HG03064 (cell line): ENCODE results near the gene RAB3C.
"Not testable (repeated sequence)": the region's sequence is repeated elsewhere in the genome, so short reads cannot be mapped to it uniquely, and the experiment has no call there.

ENCODE experiments used
- ATAC-seq: cut with Tn5 transposase; IDR thresholded peaks from one replicate; pipeline ENCODE4 v1.9.1; 2021; ENCODE audit warnings: low read depth; ENCODE audit not compliant: unreplicated experiment

RAB3C gene

DNA sequence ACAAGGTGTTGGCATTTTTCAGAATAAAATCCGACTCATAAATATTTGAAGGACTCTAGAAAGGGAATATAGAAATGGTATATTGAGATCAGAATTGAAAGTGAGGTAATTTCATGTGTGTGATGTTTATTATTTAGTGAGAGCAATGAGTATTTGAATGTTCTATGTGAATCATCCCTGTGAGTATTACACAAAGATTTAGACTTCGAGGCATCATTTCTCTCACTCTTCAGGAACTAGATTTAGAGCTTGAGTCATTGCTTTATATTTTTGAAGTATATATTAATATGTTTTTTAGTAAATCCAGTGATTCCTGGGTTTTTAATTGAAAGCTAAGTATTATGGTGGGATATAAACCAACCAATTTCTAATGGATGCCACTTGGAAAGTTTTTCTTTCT is 91.2 kb downstream of the RAB3C start:
- ATAC-seq, result no peak

DNA sequence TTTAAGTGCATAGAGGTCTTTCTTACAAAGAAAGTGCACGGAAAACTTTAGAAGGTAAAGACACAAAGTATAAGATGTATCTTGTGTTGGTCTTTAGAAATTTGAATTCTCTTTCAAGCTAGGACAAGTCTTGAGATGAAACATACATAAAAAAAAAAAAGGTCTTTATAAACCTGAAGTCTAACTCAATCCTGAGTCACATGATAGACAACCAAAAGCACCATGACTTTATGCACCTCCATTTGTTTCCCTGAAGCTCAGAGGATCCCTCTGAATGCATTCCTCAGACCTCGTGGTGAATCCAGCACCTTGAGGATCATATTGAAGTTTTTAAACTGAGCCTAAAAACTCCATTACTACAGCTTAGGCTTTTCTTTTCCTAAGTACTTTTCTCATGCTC is 91.8 kb downstream of the RAB3C start:
- no peak for ATAC-seq

DNA sequence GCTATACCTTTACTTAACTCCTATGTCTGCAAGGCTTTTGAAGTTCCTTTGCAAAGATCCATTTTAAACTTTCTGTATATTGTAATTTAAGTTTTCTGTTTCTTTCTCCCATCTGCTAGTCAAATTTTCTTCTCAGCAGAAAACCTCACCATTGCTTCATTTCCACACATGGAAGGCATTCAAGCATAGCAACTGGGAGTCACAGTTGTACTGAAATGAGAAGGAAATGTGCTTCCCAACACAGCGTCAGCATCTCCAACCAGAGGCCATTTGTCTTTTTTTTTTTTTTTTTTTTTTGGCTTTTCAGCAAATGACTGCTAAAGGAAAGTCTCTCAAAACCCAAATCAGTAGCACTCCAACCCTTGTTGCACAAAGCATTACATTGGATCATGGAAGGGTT is 92.5 kb downstream of the RAB3C start:
- no peak for ATAC-seq

DNA sequence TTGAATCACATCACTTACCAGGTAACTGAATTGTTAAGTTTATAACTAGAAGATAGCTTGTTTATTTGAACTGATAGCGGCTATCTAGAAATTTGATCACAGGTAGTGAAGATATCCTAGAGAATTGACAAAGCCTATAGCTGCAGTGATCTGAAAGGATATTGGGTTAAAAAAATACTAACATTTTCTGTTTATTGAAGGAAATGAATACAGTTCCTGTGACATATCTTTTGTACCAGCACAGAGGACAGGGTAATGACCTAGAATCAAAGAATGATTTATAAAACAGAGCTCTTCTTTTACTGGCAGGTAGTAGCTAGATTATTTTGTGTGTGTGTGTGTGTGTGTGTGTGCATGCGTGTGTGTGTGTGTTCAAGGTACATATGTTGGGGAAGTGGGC is 94.8 kb downstream of the RAB3C start:
- ATAC-seq, result no peak

DNA sequence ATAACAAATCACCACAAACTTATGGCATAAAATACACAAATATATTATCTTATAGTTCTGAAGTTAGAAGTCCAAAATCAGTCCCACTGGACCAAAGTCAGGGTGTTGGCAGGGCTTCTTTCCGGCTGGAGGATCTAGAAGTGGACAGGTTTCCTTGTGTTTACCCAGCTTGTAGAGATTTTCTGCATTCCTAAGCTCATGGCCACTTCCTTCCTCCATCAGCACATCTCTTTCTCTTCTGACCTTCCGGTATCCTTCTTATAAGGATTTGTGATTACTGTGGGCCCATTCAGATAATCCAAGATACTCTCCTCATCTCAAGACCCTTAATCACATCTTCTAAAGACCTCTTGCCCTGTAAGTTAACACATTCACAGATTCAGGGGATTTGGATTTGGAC is 97.6 kb downstream of the RAB3C start:
- no peak for ATAC-seq

DNA sequence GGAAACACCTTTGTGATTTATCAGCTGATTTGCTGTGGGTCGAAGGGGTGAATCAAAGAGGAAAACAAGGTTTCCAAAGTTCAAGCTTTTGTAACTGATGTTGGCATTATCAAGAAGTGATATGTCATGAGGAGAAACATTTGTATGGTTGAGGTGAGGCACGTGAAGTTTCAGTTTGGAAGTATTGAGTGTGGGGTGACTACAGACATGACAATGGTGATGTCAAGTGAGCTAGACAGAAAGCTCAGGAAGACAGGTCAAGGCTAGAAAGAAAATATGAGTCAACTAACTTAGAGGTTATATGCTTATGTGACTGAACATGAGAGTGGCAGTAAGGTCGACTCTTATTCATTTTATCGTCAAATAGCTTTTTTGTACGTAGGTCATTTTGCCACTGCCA is 99.1 kb downstream of the RAB3C start:
- ATAC-seq, result no peak

DNA sequence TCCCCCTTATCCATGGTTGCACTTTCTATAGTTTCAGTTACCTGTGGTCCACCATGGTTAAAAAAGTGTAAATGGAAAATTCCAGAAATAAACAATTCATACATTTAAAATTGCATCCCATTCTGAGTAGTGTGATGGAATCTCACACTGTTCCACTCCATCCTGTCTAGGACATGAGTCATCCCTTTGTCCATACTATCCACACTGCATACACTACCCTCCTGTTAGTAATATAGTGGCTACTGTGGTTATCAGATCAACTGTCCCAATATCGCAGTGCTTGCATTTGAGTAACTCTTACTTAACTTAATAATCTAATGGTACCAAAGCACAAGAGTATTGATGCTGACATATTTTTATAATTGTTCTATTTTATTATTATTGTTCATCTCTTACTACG is 100.7 kb downstream of the RAB3C start:
- no peak for ATAC-seq

DNA sequence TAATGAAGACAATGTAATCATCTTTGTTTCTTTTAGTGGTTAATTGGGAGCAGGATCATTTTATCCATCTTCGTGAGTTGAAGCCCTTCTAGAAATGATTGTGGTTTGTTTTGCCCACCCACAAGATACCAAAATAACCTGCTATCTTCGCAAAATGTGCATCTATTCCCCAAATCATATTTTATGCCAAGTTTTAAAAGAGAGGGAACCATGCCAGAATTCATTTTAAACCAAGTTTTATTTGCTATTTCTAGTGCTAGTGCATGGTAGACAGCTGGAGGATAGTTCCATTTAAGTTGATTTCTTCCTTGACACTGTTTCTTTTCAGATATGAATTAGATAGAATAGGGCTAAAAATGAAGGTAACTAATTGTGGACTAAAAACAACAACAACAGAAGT is 104.2 kb downstream of the RAB3C start:
- no peak for ATAC-seq

DNA sequence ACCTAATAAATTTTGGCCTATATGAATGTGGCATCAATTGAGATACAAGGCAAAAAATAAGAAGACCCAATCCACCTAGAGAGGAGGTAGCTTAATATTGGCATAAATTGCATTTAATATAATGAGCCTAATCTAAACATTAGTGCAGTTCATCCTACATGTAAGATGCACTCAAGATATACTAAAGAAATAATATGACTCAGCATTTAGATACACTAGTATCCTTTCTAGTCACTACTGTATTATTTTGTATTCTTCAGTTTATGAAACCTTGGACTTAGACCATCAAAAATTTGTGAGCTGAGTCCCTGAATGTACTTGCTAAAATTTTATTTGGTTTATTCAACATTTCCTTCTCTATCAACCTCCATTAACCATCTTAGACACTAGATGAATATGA is 104.7 kb downstream of the RAB3C start:
- ATAC-seq, result no peak

DNA sequence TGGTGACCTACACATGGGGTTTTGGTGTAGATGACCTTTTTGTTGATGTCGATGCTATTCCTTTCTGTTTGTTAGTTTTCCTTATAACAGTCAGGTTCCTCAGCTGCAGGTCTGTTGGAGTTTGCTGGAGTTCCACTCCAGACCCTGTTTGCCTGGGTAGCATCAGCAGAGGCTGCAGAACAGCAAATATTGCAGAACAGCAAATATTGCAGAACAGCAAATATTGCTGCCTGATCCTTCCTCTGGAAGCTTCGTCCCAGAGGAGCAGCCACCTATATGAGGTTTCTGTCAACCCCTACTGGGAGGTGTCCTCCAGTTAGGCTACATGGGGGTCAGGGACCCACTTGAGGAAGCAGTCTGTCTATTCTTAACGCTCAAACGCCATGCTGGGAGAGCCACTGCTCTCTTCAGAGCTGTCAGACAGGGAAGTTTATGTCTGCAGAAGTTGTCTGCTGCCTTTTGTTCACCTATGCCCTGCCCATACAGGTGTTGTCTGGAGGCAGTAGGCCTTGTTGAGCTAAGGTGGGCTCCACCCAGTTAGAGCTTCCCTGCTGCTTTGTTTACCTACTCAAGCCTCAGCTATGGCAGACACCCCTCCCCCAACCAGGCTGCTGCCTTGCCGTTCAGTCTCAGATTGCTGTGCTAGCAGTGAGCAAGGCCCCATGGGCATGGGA is 116.3 kb downstream of the RAB3C start:
- ATAC-seq, result not testable (repeated sequence)

DNA sequence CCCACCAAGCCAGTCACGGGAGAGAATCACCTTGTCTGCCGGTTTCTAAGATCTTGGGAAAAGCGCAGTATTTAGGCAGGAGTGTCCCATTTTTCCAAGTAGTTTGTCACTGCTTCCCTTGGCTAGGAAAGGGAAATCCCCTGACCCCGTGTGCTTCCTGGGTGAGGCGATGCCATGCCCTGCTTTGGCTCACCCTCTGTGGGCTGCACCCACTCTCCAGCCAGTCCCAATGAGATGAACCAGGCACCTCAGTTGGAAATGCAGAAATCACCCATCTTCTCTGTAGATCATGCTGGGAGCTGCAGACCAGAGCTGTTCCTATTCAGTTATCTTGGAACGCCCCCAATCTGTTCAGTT is 116.9 kb downstream of the RAB3C start:
- no peak for ATAC-seq

DNA sequence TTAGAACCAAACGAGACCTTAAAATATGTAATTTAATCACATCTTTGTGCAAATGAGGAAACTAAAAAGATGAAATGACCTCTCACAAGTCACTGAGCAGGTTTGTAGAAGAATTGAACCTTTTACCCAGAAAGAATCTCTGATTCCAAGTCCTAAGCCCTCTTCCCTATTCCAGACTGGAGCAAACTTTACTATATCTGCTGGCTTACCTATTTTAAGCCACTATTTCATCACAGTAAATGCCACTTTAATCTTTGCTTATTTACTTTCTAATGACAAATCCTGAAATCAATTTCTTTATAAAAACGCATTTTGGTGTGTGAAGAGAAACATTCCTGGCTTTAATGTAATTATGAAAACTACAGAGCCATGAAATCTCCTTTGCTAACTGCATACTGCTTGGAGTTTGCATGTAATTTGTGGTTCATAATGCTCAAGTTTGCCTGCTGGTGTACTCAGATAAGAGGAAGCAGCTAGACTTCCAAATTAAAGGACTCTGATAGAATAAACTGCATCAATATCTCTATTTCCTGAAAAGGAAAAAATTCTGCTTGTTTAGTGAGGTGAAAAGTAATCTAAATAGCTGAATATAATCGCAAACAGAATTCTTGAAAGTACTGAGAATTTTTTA is 121.2 kb downstream of the RAB3C start:
- ATAC-seq, result no peak

DNA sequence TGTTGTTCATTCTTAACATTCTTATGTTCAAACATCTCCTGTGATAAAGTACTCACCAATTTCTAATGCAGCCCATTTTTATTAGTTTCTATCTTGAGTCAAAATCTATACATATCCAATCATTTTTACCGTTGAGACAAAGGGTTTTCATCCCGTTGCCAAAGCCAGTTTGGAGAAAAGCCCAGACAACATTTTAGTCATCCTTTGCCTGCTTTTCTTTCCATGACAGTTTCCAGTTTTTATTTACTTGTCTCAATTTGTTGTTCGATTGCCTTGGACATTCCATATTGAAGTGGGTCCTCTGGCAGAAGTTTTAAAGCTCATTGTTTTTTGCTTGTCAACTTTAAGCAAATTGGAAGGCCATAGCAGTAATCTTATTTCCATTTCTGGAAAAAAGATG is 123.9 kb downstream of the RAB3C start:
- no peak for ATAC-seq

DNA sequence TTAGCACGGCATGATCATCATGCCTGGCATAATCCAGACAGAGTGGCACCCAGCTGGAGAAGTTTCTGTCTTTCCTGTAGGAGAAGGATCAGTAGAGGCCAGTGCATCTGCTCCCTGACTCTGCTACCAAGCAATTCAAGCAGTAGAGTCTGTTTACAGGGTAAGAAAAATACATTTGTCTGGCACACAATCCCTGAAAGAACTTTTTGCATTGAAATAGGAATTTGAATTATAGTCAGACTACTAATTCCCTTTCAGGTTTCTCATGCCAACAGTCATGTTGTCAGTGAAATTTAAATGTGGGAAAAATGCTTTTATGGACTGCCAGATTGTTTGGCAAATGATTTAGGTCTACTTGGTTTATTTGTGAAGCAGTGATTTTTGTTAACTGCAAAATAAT is 125.6 kb downstream of the RAB3C start:
- no peak for ATAC-seq

DNA sequence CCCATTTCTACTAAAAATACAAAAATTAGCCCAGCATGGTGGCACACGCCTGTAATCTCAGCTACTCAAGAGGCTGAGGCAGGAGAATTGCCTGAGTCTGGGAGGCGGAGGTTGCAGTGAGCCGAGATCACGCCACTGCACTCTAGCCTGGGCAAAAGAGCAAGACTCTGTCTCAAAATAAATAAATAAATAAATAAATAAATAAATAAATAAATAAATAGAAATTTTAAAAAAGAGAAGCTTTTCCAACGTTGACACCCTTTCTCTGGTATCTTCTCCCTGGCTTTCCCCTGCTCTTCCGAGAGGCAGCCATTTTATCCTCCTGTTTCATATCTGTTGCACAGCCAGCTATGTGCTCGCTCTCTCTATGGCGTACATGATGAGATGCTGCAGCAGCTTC is 127.5 kb downstream of the RAB3C start:
- ATAC-seq, result not testable (repeated sequence)

DNA sequence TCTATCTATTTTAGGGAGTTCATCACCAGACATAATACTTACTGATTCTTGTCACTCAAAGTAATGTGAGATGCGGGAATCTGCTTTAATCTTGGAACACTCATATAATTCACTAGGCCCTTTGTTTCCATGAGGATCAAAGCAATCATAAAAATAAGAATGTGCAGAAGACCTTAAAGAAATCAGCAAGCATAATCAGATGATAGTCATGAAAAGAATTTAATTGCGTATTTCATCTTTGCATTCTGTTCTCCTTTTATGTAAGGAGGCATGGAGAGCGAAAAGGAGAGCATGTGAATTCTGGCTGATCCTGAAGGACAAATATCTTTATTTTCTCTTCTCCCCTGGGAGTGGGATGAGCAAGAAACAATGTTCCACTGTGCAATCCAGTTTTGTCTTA is 128.0 kb downstream of the RAB3C start:
- no peak for ATAC-seq

DNA sequence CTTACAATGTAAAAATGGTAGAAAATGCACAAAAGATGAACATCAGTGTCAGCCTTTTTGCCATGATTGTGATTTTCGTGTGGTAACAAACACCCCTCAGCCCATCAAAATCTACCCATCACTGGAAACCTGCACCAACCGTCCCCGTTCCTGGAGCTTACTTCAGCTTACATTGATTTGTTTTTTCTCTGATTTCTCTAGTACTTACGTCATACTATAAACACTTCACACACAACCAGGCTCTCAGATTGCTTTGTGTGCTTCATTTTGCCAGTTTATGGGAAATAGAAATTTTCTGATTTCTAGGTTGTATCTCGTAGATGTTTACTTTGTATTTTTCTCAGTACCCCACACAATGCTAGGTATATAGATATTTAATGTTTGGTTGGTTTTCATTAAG is 129.1 kb downstream of the RAB3C start:
- ATAC-seq, result no peak

DNA sequence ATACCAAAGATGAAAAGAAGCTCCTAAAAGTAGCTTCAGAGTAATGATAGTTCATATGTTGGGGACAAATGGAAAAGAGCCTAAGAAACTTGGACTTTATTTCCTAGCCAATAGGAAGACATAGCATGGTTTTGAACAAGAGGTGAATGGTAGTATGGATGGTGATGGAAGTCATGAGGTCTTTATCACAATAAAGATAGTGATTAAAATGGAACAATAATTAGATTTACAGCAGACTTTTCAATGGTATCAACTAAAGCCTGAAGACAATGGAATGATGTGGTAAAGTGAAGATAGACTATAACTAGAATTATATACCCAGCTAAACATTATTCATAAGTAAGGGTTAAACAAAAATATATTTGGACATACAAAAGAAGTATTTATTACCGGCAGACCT is 131.2 kb downstream of the RAB3C start:
- ATAC-seq, result no peak

DNA sequence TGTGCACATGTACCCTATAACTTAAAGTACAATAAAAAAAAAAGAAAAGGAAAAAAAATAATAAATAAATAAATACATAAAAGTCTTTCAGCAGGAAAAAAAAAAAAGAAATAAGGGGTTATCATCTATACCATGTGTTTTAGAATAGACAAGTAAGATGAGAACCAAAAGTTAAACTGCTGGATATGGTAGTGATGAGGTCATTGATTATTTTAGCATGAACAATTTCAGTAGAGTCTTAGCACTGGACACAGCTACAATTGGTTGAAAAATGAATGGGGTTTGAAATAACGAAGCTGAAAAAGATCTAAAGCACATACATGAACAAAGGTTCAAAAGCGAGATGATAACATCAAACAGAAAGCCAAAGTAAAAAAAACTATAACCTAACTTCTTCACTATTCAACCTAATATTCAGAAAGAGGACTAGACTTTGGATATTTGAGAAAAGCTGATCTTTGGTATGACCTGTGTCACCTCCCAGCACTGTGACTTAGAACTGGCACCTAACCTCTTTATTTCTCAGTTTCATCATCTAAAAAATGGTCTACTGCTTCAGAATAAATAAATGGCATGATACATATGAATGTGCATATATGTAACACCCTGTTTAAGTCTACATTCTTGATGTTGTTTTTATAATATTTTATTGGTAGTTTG is 133.3 kb downstream of the RAB3C start:
- ATAC-seq, result no peak

DNA sequence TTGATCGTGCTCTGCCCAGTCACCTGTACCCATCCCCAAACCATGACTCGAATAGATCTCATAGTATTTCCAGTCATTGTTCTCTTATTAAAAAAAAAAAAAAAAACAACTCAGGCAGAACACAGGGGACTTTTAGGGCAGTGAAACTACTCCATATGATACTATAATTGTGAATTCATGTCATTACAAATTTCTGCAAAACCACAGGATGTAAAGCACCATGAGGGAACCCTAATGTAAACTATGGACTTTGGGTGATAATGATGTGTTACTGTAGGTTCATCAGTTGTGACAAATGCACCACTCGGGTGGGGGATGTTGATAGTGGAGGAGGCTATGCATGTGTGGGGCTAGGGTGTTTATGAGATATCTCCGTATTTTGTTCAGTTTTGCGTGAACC is 133.8 kb downstream of the RAB3C start:
- ATAC-seq, result no peak

DNA sequence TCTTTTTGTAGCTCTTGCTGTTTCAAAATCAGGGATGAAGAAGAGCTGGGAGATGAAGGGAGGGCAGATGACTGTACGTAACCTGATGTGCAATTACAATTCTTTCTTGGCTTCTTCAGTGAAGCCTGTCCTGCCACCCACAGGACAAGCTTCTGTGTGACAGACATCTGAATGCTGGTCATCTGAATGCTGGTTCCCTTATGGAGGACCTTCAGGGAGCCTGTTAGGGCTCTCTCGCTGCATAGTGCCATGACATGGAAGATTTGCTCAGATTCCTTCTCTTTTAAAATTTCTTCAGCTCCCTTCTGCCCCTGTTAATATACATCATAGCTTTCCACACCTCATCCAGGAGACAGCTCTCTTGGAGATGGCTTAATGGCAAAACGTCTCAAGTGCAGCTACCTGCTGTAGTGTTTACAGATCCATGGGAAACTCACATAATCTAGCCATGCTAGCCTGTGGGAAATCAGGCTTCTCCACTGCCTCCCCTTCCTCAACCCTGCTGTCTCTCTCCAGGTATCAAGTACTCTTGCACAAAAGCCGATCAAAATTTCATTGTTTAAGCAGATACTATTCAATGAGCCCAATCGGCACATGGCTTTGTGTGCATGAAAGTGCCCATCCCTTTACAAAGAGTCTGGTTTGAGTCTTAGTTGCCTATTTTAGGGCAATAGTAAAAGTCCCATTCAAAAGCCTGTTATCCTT is 134.6 kb downstream of the RAB3C start:
- no peak for ATAC-seq
